Fibroblast of pulmonary artery (primary cell): ENCODE measurements around the gene SSNA1.

Source experiments
- DNase-seq: peaks from one replicate; pipeline ENCODE4 v3.0.0-alpha.2; 2010; ENCODE audit warnings: low read depth
- H3K4me3 ChIP-seq: replicated peaks from 2 replicates; pipeline ENCODE4 v1.5.1; 2011; ENCODE audit warnings: low read depth, mild to moderate bottlenecking, control low read depth, low read length, moderate library complexity
- TF ChIP-seq, protein P1 (sequence below): IDR thresholded peaks from 2 replicates; pipeline ENCODE4 v1.5.1; 2011; ENCODE audit warnings: mild to moderate bottlenecking, control low read depth, low read length, inconsistent platforms; ENCODE audit errors: missing control alignments

Gene SSNA1

DNA sequence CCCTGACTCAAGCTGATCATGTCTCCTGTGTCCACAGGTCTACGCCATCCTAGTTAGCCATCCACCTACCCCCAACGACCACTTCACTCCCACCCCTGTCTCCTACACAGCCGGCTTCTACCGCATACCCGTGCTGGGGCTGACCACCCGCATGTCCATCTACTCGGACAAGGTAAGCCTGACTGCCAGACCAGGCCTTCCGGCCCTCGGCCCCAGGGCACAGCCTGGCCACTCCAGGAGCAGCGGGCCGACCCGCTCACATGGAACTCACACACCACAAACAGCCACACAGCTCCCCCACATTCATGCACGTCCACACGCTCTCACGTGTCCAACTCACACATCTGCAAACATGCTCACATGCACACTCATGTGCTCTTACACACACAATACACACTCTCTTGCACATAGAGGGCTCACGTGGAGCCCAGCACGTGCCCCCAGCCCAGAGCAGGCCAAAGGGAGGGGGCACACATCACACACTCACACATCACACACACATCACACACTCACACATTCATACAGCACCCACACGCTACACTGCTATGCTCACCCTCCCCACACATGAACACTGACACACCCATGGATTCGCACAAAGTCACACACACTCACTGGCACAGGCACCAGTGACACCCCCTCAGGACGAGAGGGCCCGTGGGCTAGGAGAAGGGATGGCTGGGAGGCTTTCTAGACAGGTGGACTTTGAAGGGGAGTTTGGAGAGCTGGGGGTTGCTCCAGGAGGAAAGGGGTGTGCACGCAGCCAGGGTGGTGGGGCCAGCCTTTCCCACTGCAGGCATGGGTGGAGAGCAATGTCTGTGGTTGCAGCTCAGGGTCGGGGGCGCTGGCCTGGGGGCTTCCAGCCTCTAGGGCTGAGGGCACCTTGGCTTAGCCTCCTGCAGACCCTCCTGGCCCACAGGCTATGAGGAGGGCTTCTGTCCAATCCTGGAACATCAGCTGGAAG is 46.2 kb upstream of the SSNA1 start:
- no peak overlapping the region for H3K4me3 ChIP-seq
- TF ChIP-seq, protein P1, sequence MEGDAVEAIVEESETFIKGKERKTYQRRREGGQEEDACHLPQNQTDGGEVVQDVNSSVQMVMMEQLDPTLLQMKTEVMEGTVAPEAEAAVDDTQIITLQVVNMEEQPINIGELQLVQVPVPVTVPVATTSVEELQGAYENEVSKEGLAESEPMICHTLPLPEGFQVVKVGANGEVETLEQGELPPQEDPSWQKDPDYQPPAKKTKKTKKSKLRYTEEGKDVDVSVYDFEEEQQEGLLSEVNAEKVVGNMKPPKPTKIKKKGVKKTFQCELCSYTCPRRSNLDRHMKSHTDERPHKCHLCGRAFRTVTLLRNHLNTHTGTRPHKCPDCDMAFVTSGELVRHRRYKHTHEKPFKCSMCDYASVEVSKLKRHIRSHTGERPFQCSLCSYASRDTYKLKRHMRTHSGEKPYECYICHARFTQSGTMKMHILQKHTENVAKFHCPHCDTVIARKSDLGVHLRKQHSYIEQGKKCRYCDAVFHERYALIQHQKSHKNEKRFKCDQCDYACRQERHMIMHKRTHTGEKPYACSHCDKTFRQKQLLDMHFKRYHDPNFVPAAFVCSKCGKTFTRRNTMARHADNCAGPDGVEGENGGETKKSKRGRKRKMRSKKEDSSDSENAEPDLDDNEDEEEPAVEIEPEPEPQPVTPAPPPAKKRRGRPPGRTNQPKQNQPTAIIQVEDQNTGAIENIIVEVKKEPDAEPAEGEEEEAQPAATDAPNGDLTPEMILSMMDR, result no peak
- DNase-seq, result no peak

DNA sequence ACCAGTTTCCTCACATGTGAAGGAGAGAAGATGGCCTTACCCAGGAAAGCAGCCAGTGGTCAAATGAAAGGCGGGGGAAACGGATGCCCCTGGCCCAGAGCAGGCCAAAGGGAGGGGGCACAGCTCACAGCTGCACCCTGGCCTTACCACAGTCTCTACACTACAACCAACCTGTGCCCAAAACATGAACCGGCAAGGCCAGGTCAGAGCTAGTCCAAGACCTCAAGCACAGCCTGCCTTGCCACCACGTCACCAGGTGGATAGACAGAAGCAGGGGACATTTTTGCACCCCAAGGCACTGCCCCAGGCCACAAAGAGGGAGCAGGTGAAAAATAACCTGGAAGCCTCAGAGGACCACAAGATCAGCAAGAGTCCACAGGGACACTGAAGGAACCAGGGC is 45.0 kb upstream of the SSNA1 start:
- TF ChIP-seq, protein P1, result no peak
- H3K4me3 ChIP-seq, result no peak overlapping the region
- DNase-seq, result no peak

DNA sequence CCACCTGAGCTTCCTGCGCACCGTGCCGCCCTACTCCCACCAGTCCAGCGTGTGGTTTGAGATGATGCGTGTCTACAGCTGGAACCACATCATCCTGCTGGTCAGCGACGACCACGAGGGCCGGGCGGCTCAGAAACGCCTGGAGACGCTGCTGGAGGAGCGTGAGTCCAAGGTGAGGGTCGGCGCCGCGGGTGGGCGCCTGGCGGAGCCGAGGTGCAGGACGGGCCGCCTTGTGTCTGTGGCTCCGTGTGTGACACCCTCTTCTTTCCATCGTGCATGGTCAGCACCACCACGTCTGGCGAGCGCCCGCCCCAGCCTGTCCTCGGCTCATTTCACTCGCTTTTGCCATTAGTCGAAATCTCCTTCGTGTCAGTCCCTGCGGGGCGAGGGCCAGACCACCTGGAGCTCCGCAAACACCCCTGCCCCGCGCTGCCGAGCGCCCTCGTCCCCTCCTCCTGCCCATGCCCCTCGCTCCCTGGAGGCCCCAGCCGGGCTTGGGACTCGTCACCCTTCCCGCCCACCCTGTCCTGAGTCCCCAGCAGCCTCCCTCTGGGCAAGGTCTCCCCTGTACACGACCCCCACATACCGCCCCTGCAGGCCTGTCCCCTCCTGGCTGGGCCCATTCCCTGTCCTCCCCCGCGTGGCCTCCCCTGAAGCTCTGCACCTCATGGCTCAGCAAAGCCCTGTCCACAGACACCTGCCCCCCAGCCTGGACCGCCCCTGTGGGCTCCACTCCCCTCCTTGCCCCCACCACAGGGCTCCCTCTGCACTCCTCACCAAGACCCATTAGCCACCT is 42.5 kb upstream of the SSNA1 start:
- TF ChIP-seq, protein P1, result no peak
- DNase-seq, result no peak
- H3K4me3 ChIP-seq, result no peak overlapping the region

DNA sequence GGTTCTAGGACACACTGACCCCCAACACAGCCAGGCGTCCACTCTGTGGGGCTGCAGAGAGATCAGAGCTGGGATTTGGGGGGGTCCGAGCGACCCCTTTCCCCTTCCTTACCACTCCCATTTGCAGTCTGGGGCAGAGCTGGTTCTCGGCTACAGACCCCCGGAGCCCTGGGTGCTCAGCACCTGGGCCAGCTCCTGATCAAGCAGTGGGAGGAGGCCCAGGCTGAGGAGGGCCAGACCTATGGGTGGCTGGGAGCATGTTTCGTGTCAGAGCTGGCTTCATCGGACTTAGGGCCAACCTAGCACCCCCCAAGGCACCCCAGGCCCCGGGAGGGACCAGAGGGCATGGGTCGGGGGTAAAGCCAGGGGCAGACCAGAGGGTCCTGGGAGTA is 42.0 kb upstream of the SSNA1 start:
- DNase-seq, result no peak
- no peak overlapping the region for H3K4me3 ChIP-seq
- TF ChIP-seq, protein P1, result no peak

DNA sequence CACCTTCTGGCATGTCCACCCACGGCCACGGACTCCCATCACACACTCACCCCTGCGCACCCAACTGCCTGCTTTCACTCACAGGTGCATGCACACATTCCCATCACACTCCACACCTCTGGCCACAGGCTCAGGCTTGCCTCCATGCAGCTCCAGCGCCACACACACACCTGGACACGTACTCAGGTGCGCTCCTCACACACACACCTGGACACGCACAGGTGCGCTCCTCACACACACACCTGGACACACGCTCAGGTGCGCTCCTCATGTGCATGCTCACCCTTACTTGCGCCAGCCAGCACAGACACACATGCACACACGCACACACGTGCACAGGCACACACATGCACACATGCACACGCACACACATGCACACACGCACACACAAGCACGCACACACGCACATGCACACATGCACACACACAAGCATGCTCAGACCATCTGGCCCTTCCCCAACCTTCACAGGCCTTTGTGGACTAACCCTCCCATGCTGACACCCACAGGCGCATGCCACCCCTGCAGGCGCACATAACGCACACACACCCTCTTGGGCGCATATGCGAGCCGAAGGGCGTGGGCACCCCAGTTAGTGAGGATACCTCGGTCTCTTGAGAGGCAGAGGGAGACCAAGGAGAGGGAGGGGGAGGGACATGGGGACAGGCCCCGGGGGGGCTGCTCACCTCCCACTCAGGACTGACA is 41.2 kb upstream of the SSNA1 start:
- TF ChIP-seq, protein P1, result no peak
- no peak overlapping the region for H3K4me3 ChIP-seq
- DNase-seq, result no peak

DNA sequence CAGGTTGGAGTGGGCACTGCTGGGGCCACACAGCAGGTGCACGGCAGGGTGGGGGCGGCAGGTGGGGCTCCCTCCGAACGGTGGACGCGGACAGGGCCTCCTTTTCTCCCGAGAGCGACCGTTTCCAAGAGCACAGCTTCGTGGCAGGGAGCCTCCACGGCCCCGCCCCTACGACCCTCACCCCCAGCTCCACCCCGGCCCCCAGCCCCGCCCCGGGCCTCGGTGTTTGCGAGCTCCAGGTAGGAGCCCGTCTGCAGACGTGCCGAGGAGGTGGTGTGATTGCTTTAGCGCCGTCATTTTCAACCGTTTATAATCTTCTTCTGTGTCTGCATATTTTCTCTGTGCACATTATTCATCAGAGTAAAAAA is 40.7 kb upstream of the SSNA1 start:
- no peak overlapping the region for H3K4me3 ChIP-seq
- DNase-seq, result no peak
- TF ChIP-seq, protein P1, result no peak
